ENCODE data around the gene KCNN2. TPM values are rescaled to one million over a fixed set of nuclear protein-coding genes. Genes with fewer than 3 reads are reported as not detected.

KCNN2 gene
- total RNA-seq, 4 donors from 2014 or later = 0.27 to 0.34 TPM; not detected in 2

- Histone ChIP-seq H3K4me3 (replicated peaks in 1 of 3) (no peak overlapping the region), H3K27ac (no peak overlapping the region), H3K4me1 (no peaks in the 10 kb centered on the region), H3K27me3 (no peaks in the 10 kb centered on the region), H3K36me3 (no peaks in the 10 kb centered on the region), H3K9me3 (no peaks in the 10 kb centered on the region)
- TF ChIP-seq, protein P1, sequence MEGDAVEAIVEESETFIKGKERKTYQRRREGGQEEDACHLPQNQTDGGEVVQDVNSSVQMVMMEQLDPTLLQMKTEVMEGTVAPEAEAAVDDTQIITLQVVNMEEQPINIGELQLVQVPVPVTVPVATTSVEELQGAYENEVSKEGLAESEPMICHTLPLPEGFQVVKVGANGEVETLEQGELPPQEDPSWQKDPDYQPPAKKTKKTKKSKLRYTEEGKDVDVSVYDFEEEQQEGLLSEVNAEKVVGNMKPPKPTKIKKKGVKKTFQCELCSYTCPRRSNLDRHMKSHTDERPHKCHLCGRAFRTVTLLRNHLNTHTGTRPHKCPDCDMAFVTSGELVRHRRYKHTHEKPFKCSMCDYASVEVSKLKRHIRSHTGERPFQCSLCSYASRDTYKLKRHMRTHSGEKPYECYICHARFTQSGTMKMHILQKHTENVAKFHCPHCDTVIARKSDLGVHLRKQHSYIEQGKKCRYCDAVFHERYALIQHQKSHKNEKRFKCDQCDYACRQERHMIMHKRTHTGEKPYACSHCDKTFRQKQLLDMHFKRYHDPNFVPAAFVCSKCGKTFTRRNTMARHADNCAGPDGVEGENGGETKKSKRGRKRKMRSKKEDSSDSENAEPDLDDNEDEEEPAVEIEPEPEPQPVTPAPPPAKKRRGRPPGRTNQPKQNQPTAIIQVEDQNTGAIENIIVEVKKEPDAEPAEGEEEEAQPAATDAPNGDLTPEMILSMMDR (IDR thresholded peaks at IDR 0.05) = no peak
- TF ChIP-seq POLR2A (IDR thresholded peaks at IDR 0.05) = no peak
- WGBS, 2 donors = 82 to 88% methylated on average over 1 of the region's 1 CpG
- DNase-seq = no peak
- intact Hi-C loops (cut with DNase I) = no loop called here
Observed at GRCh38 chr5:114435885-114436299, 74.0 kb downstream of the KCNN2 start.

DNA sequence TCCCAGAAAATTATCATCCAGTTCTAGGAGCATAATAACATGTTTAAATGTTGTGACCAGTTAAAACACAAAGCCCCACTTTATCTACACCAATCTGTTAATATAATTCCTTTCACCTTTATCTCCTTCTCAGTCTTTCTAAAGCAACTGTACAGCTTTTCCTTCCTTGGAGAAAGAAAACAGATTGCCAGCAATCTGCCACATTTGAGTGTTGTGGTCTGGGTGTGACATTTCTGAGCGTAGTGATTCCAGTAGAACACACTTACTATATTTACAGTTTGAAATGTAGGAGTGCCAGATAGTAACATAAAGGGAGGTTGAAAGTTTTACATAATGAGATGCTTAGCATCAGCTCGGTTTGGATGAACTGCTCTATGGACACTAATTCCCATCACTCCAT lies 76.1 kb downstream of the KCNN2 start:
- H3K4me1 ChIP-seq = no peaks in the 10 kb centered on the region
- H3K36me3 ChIP-seq = no peaks in the 10 kb centered on the region
- H3K27me3 ChIP-seq = no peaks in the 10 kb centered on the region
- H3K9me3 ChIP-seq = no peaks in the 10 kb centered on the region
- TF ChIP-seq, protein P1 (IDR thresholded peaks at IDR 0.05) = no peak
- no peak for TF ChIP-seq POLR2A (IDR thresholded peaks at IDR 0.05)
- no peak for DNase-seq
- no peak overlapping the region for H3K4me3 ChIP-seq (replicated peaks in 1 of 3)
- no peak overlapping the region for H3K27ac ChIP-seq
- intact Hi-C loops (cut with DNase I) = no loop called here
- WGBS, 2 donors = 66 to 77% methylated on average over 2 of the region's 2 CpGs

DNA sequence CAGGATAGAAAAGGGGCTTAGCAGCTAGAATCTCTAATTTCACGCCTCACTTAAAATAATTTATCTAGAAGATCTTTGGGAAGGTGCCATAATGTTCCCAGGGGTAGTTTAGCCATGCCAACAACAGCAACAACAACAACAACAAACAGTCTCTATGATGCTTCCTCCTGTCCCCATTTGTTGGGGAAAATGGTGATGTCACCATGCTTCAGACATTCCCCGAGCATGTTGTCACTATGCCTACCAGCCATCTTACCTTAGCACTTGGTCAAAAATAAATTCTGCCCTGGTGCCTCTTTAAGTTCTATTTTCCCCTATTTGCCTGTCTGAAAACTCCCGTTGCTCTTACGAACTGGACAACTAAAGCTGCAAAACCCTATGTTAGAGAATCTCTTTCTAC lies 76.6 kb downstream of the KCNN2 start:
- H3K27ac ChIP-seq = no peak overlapping the region
- no peak for TF ChIP-seq POLR2A (IDR thresholded peaks at IDR 0.05)
- TF ChIP-seq, protein P1 (IDR thresholded peaks at IDR 0.05) = no peak
- no peaks in the 10 kb centered on the region for H3K9me3 ChIP-seq
- no peaks in the 10 kb centered on the region for H3K36me3 ChIP-seq
- DNase-seq = no peak
- no peaks in the 10 kb centered on the region for H3K27me3 ChIP-seq
- H3K4me3 ChIP-seq (replicated peaks in 1 of 3) = no peak overlapping the region
- intact Hi-C loops (cut with DNase I) = no loop called here
- H3K4me1 ChIP-seq = no peaks in the 10 kb centered on the region
- 83 to 89% methylated on average over 4 of the region's 4 CpGs for WGBS, 2 donors

- Histone ChIP-seq H3K27me3 (no peaks in the 10 kb centered on the region), H3K27ac (no peak overlapping the region), H3K4me3 (replicated peaks in 1 of 3) (no peak overlapping the region), H3K4me1 (no peaks in the 10 kb centered on the region), H3K36me3 (no peaks in the 10 kb centered on the region), H3K9me3 (no peaks in the 10 kb centered on the region)
- no peak for DNase-seq
- WGBS, 2 donors = 51 to 82% methylated on average over 1 of the region's 1 CpG
- intact Hi-C loops (cut with DNase I) = loop anchor here (5.0 kb wide), 1 partner anchor 765 kb away; no protein-coding TSS in a partner anchor
- no peak for TF ChIP-seq POLR2A (IDR thresholded peaks at IDR 0.05)
- TF ChIP-seq, protein P1 (IDR thresholded peaks at IDR 0.05) = no peak
Observed at GRCh38 chr5:114447084-114447773, 85.4 kb downstream of the KCNN2 start.

DNA sequence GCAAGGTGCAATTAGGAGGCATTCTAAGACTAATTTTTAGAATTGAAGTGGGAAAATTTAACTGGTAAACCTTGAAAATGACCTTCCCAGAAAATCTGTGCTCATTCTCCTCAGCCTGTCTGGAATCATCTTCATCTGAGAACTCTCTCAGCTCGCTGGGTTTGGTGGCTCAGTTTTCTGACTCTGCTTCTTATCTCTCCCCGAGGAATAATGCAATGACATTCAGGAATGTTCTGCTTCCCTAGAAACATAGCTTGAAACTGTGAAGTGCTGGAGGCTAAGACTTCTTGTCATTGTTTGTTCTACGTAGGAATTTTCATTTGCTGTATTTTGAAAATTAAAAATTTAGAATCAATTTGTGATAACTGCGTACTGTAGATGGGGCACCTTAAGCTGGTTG lies 86.6 kb downstream of the KCNN2 start:
- Histone ChIP-seq H3K36me3 (no peaks in the 10 kb centered on the region), H3K4me3 (replicated peaks in 1 of 3) (no peak overlapping the region), H3K27ac (no peak overlapping the region), H3K4me1 (no peaks in the 10 kb centered on the region), H3K9me3 (no peaks in the 10 kb centered on the region), H3K27me3 (no peaks in the 10 kb centered on the region)
- DNase-seq = no peak
- no peak for TF ChIP-seq POLR2A (IDR thresholded peaks at IDR 0.05)
- TF ChIP-seq, protein P1 (IDR thresholded peaks at IDR 0.05) = no peak
- intact Hi-C loops (cut with DNase I) = loop anchor here (5.0 kb wide), 1 partner anchor 766 kb away; no protein-coding TSS in a partner anchor
- WGBS, 2 donors = 56% methylated on average over 4 of the region's 4 CpGs
